Stimulated activated CD8-positive, alpha-beta memory T cell treated with anti-CD3 and anti-CD28 coated beads, Interleukin-4, amount 100 ng/mL, for 48 hours (primary cell): ENCODE measurements around the gene FAF1.
A peak's percentile ranks its signal among the peaks of the same experiment; 100 is the strongest.
"Not testable (repeated sequence)": the region's sequence is repeated elsewhere in the genome, so short reads cannot be mapped to it uniquely, and the experiment has no call there.

ENCODE experiments used
- DNase-seq: peaks from one replicate; pipeline ENCODE4 v3.0.0-alpha.2; 2020

Gene FAF1

GRCh38 chr1:50901872-50902271, 58.2 kb downstream of the FAF1 start:
- no peak for DNase-seq

GRCh38 chr1:50898773-50899172, 61.3 kb downstream of the FAF1 start:
- DNase-seq, result no peak

- DNase-seq, result no peak
These were observed 65.7 kb downstream of the FAF1 start for GRCh38 chr1:50894340-50894739.

GRCh38 chr1:50893466-50893865, 66.6 kb downstream of the FAF1 start:
- no peak for DNase-seq

- not testable (repeated sequence) for DNase-seq
These were observed 72.5 kb downstream of the FAF1 start for GRCh38 chr1:50887555-50887954.

GRCh38 chr1:50880373-50880772, 79.7 kb downstream of the FAF1 start:
- no peak for DNase-seq

GRCh38 chr1:50879137-50879536, 80.9 kb downstream of the FAF1 start:
- DNase-seq, result no peak

GRCh38 chr1:50878434-50878833, 81.6 kb downstream of the FAF1 start:
- no peak for DNase-seq

- DNase-seq, result no peak
These were observed 82.4 kb downstream of the FAF1 start for GRCh38 chr1:50877641-50878040.

- DNase-seq, result peak; percentile 81
These were observed 86.4 kb downstream of the FAF1 start for GRCh38 chr1:50873458-50874187.

- DNase-seq, result not testable (repeated sequence)
These were observed 95.2 kb downstream of the FAF1 start for GRCh38 chr1:50864845-50865244.

GRCh38 chr1:50861772-50862171, 98.3 kb downstream of the FAF1 start:
- no peak for DNase-seq

- no peak for DNase-seq
These were observed 99.4 kb downstream of the FAF1 start for GRCh38 chr1:50860702-50861101.

- DNase-seq, result no peak
These were observed 99.8 kb downstream of the FAF1 start for GRCh38 chr1:50860256-50860655.

GRCh38 chr1:50859657-50860056, 100.4 kb downstream of the FAF1 start:
- no peak for DNase-seq

- no peak for DNase-seq
These were observed 101.3 kb downstream of the FAF1 start for GRCh38 chr1:50858761-50859160.

GRCh38 chr1:50857702-50858101, 102.4 kb downstream of the FAF1 start:
- DNase-seq, result no peak

GRCh38 chr1:50853325-50853724, 106.7 kb downstream of the FAF1 start:
- DNase-seq, result no peak

- no peak for DNase-seq
These were observed 107.2 kb downstream of the FAF1 start for GRCh38 chr1:50852889-50853288.

- DNase-seq, result no peak
These were observed 108.6 kb downstream of the FAF1 start for GRCh38 chr1:50851466-50851865.

GRCh38 chr1:50851034-50851433, 109.0 kb downstream of the FAF1 start:
- no peak for DNase-seq

- DNase-seq, result no peak
These were observed 112.8 kb downstream of the FAF1 start for GRCh38 chr1:50847303-50847702.

GRCh38 chr1:50846224-50846839, 113.7 kb downstream of the FAF1 start:
- no peak for DNase-seq

GRCh38 chr1:50841791-50842387, 118.2 kb downstream of the FAF1 start:
- DNase-seq, result no peak
